Nephron (organoid): ENCODE data around the gene LHX2.

ENCODE experiments used
- H3K27ac Mint-ChIP-seq, 3 experiments: 2 replicates each; pipeline ENCODE4 v1.8.0; 2020; ENCODE audit warnings: mixed read lengths in 3 of 3, mild to moderate bottlenecking in 2 of 3, moderate library complexity in 1 of 3
- H3K27me3 Mint-ChIP-seq: 2 replicates; pipeline ENCODE4 v1.8.0; 2021; ENCODE audit warnings: low read depth, mild to moderate bottlenecking, moderate library complexity, mixed read lengths
- H3K36me3 Mint-ChIP-seq: 2 replicates; pipeline ENCODE4 v1.8.0; 2020; ENCODE audit warnings: low read depth, mixed read lengths
- H3K4me1 Mint-ChIP-seq: 2 replicates; pipeline ENCODE4 v1.8.0; 2020; ENCODE audit warnings: mixed read lengths
- H3K4me3 Mint-ChIP-seq, 3 experiments: 2 replicates each; pipeline ENCODE4 v1.8.0; 2020; ENCODE audit warnings: mild to moderate bottlenecking in 3 of 3, mixed read lengths in 3 of 3, moderate library complexity in 2 of 3
- H3K9me3 Mint-ChIP-seq: 2 replicates; pipeline ENCODE4 v1.8.0; 2020; ENCODE audit warnings: mixed read lengths
- TF ChIP-seq, protein P1 (sequence below), 3 experiments: fragments of 200-600 bp; sonication (generic); IDR thresholded peaks; one replicate each; pipeline ENCODE4 v1.5.0; 2021; ENCODE audit warnings: antibody characterized with exemption in 3 of 3; ENCODE audit not compliant: unreplicated experiment in 3 of 3

The LHX2 gene

DNA sequence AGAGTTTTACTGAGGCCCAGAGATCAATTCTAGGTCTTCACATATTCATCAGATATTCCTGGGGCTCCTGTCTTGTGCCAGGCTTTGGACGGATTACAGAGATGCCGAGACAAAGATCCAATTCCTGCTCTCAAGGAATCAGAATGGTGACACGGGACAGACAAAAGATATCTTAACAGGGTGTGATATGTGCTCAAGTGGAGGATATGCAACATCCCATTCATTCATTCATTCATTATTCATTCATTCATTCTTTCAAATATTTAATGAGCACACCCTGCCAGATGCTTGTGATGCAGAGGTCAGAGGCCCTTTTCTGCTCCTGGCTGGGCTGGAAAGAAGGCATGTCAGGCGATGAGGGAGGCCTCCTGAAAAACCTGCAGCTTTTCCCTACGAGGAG is 21.8 kb downstream of the LHX2 start:
- H3K27ac Mint-ChIP-seq: no peak overlapping the region
- H3K4me3 Mint-ChIP-seq: no peak overlapping the region
- no peaks in the 10 kb centered on the region for H3K36me3 Mint-ChIP-seq
- peaks cover 93% of the 10 kb centered on the region for H3K27me3 Mint-ChIP-seq
- H3K4me1 Mint-ChIP-seq: peaks cover 5% of the 10 kb centered on the region
- TF ChIP-seq, protein P1, sequence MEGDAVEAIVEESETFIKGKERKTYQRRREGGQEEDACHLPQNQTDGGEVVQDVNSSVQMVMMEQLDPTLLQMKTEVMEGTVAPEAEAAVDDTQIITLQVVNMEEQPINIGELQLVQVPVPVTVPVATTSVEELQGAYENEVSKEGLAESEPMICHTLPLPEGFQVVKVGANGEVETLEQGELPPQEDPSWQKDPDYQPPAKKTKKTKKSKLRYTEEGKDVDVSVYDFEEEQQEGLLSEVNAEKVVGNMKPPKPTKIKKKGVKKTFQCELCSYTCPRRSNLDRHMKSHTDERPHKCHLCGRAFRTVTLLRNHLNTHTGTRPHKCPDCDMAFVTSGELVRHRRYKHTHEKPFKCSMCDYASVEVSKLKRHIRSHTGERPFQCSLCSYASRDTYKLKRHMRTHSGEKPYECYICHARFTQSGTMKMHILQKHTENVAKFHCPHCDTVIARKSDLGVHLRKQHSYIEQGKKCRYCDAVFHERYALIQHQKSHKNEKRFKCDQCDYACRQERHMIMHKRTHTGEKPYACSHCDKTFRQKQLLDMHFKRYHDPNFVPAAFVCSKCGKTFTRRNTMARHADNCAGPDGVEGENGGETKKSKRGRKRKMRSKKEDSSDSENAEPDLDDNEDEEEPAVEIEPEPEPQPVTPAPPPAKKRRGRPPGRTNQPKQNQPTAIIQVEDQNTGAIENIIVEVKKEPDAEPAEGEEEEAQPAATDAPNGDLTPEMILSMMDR (IDR thresholded peaks at IDR 0.05; ENCODE audit: unreplicated experiment in 3 of 3): no peak
- no peaks in the 10 kb centered on the region for H3K9me3 Mint-ChIP-seq

DNA sequence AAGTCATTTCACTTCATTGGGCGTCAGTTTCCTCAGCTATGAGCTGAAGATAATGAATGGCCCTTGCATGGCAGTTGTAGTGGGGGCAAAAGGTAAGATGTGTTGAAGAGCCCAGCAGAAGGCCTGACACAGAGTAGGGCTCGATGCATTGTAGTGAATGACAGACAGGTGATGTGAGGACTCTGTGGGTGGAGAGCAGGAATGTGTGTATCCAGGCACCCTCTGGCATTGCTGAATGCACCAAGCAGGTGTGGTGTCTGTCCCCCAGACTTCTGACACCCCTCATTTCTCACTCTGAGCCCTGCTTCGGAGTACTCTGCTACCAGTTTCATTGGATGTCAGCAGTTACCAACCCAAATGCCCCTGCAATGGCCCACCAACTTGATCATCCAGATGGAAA is 22.4 kb downstream of the LHX2 start:
- TF ChIP-seq, protein P1 (IDR thresholded peaks at IDR 0.05; ENCODE audit: unreplicated experiment in 3 of 3): no peak
- Mint-ChIP-seq H3K27ac (no peak overlapping the region), H3K9me3 (no peaks in the 10 kb centered on the region), H3K4me3 (no peak overlapping the region), H3K36me3 (no peaks in the 10 kb centered on the region), H3K4me1 (peaks cover 5% of the 10 kb centered on the region), H3K27me3 (peaks cover 94% of the 10 kb centered on the region)

DNA sequence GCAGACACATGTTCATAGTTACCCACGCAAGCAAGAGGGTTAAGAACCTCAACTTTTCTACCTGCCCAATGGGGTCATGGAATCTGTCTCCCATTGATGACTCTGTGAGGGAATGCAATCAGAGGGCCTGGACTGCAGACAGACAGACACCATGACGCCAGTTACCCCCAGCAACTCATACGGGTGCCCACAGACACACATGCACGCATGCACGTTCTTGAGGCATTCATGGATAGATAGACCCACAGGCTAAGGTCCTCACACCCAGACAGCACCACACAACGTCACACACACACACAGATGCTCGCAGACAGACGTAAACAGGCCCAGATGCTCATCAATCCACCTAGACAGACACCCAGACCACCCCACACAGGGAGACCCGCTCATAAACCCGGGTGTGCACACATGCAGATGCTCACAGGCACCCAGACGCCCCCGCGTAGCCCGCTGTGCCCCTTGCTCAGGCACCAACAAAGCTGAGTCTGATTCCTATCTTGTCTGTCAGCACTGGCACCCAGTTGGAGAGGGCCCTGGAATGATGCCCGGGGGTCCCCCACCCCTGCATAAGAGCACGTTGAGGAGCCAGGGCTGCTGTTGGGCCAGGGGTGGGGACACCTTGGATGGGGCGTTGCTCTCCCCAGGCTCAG is 23.6 kb downstream of the LHX2 start:
- no peaks in the 10 kb centered on the region for H3K9me3 Mint-ChIP-seq
- H3K4me1 Mint-ChIP-seq: peaks cover 5% of the 10 kb centered on the region
- no peak overlapping the region for H3K27ac Mint-ChIP-seq
- no peaks in the 10 kb centered on the region for H3K36me3 Mint-ChIP-seq
- TF ChIP-seq, protein P1 (IDR thresholded peaks at IDR 0.05; ENCODE audit: unreplicated experiment in 3 of 3): no peak
- no peak overlapping the region for H3K4me3 Mint-ChIP-seq
- H3K27me3 Mint-ChIP-seq: peaks cover 95% of the 10 kb centered on the region

DNA sequence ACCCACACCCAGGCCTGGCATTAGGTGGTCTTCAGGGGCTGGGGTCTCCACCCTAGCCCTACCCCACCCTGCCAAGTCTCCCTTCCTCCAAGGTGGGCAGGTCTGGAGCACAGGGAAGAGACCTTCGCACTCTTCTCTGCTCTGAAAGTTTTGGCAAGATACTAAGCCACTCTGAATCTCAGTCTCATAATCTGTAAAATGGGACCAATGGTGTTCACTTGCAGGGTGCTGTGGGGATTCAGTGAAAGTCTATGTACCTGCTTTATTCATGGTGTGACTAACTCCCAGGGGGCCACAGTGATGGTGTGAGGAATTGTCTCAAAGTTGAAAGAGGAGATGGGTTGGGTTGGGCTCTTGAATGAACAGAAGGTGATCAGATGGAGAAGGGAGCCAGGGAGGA is 25.0 kb downstream of the LHX2 start:
- no peak overlapping the region for H3K4me3 Mint-ChIP-seq
- no peaks in the 10 kb centered on the region for H3K9me3 Mint-ChIP-seq
- peaks cover 96% of the 10 kb centered on the region for H3K27me3 Mint-ChIP-seq
- H3K36me3 Mint-ChIP-seq: no peaks in the 10 kb centered on the region
- H3K27ac Mint-ChIP-seq: no peak overlapping the region
- H3K4me1 Mint-ChIP-seq: no peaks in the 10 kb centered on the region
- TF ChIP-seq, protein P1 (IDR thresholded peaks at IDR 0.05; ENCODE audit: unreplicated experiment in 3 of 3): no peak

DNA sequence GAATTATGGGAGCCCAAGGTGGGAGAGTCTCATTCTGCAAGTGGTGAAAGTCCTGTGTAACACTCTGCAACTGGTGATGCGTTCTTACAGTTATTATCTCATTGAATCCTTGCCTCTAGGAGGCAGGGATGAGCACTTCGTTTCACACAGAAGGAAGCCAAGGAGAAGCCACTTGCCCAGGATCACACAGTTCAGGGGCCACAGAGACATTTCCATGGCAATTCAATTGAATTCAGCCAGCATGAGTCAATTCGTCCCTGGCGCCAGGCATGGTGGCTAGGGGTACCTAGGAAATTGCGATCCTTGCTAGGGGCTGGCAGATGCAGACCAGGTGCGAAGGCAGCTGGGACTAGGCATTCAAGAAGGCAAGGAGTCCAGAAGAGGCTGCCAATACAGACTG is 26.2 kb downstream of the LHX2 start:
- no peaks in the 10 kb centered on the region for H3K36me3 Mint-ChIP-seq
- no peak overlapping the region for H3K27ac Mint-ChIP-seq
- TF ChIP-seq, protein P1 (IDR thresholded peaks at IDR 0.05; ENCODE audit: unreplicated experiment in 3 of 3): no peak
- no peak overlapping the region for H3K4me3 Mint-ChIP-seq
- H3K4me1 Mint-ChIP-seq: no peaks in the 10 kb centered on the region
- peaks cover 93% of the 10 kb centered on the region for H3K27me3 Mint-ChIP-seq
- H3K9me3 Mint-ChIP-seq: no peaks in the 10 kb centered on the region

DNA sequence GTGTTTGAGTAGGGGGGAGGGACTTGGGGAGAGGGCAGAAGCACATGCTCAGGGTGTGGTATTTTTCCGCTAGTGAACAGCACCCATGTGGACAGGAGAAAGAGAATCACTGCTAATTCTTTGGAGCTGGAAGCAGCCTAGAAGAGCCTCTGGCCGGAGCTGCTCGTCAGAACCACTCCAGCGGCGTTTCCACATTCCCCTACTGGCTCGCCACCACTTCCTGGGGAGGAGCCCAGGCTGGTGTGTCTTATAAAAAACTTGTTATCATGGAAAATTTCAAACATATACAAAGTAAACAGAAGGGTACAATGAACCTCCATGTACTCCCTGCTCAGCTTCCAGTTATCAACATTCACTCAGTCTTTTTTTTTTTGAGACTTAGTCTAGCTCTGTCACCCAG is 26.7 kb downstream of the LHX2 start:
- TF ChIP-seq, protein P1 (IDR thresholded peaks at IDR 0.05; ENCODE audit: unreplicated experiment in 3 of 3): no peak
- H3K4me3 Mint-ChIP-seq: no peak overlapping the region
- no peaks in the 10 kb centered on the region for H3K36me3 Mint-ChIP-seq
- H3K9me3 Mint-ChIP-seq: no peaks in the 10 kb centered on the region
- H3K4me1 Mint-ChIP-seq: no peaks in the 10 kb centered on the region
- H3K27ac Mint-ChIP-seq: no peak overlapping the region
- peaks cover 93% of the 10 kb centered on the region for H3K27me3 Mint-ChIP-seq
